Measurements from ENCODE around the gene ATP5MC2. TPM values are rescaled to one million over a fixed set of nuclear protein-coding genes. Genes with fewer than 3 reads are reported as not detected.
A peak's percentile ranks its signal among the peaks of the same experiment; 100 is the strongest.
"Not testable (repeated sequence)": the region's sequence is repeated elsewhere in the genome, so short reads cannot be mapped to it uniquely, and the experiment has no call there.

The ATP5MC2 gene
- total RNA-seq, result 100 to 1,000 TPM; 132 to 168 TPM
- long read RNA-seq, donor 1, transcript ATP5MC2-202 (5 exons, 878 nt), result major isoform, 25 of 27 reads
- long read RNA-seq, donor 1, partial matches to known transcripts, result 0 of 27 reads
- long read RNA-seq, donor 1, other reads (novel, unspliced or antisense), result 0 of 27 reads
- long read RNA-seq, donor 2, transcript ATP5MC2-202 (5 exons, 878 nt), result major isoform, 29 of 35 reads
- long read RNA-seq, donor 2, partial matches to known transcripts, result 0 of 35 reads
- long read RNA-seq, donor 2, other reads (novel, unspliced or antisense), result 0 of 35 reads

- DNase-seq (ENCODE audit: low spot score), result peak; percentile 99
Observed at GRCh38 chr12:53675701-53676607, at the start of gene ATP5MC2. Gene ATP5MC2 (minus strand): TSS chr12:53676083. CDS start chr12:53672614, 3,469 bp downstream.

GRCh38 chr12:53722450-53723041 is 46.7 kb upstream of the ATP5MC2 start:
- DNase-seq (ENCODE audit: low spot score), result no peak
- intact Hi-C loops (cut with DNase I), result no loop called here

More at GRCh38 chr12:53675701-53676607, at the start of gene ATP5MC2:
- intact Hi-C loops (cut with DNase I), result loop anchor here in 1 of 2 donors (5.0 kb wide), 1 partner anchor 134 kb away; no protein-coding TSS in a partner anchor

- DNase-seq (ENCODE audit: low spot score), result no peak
Observed at GRCh38 chr12:53720946-53721345, 45.1 kb upstream of the ATP5MC2 start.

GRCh38 chr12:53719649-53720048 is 43.8 kb upstream of the ATP5MC2 start:
- no peak for DNase-seq (ENCODE audit: low spot score)
- intact Hi-C loops (cut with DNase I), result no loop called here

More at GRCh38 chr12:53720946-53721345, 45.1 kb upstream of the ATP5MC2 start:
- intact Hi-C loops (cut with DNase I), result no loop called here

- DNase-seq (ENCODE audit: low spot score); intact Hi-C loops (cut with DNase I): not testable (repeated sequence)
Observed at GRCh38 chr12:53718567-53718966, 42.7 kb upstream of the ATP5MC2 start.

GRCh38 chr12:53717319-53717718 is 41.4 kb upstream of the ATP5MC2 start:
- no peak for DNase-seq (ENCODE audit: low spot score)
- intact Hi-C loops (cut with DNase I), result no loop called here

- intact Hi-C loops (cut with DNase I), result no loop called here
- peak; percentile 58 for DNase-seq (ENCODE audit: low spot score)
Observed at GRCh38 chr12:53714004-53714403, 38.1 kb upstream of the ATP5MC2 start.

GRCh38 chr12:53713516-53713915 is 37.6 kb upstream of the ATP5MC2 start:
- peak; percentile 44 for DNase-seq (ENCODE audit: low spot score)
- intact Hi-C loops (cut with DNase I), result no loop called here

GRCh38 chr12:53712059-53712643 is 36.3 kb upstream of the ATP5MC2 start:
- peak; percentile 42 for DNase-seq (ENCODE audit: low spot score)
- intact Hi-C loops (cut with DNase I), result no loop called here

- peak; percentile 8 for DNase-seq (ENCODE audit: low spot score)
- intact Hi-C loops (cut with DNase I), result no loop called here
Observed at GRCh38 chr12:53710091-53710490, 34.2 kb upstream of the ATP5MC2 start.

GRCh38 chr12:53709671-53710070 is 33.8 kb upstream of the ATP5MC2 start:
- intact Hi-C loops (cut with DNase I), result no loop called here
- DNase-seq (ENCODE audit: low spot score), result peak; percentile 64

GRCh38 chr12:53706080-53706479 is 30.2 kb upstream of the ATP5MC2 start:
- no peak for DNase-seq (ENCODE audit: low spot score)
- intact Hi-C loops (cut with DNase I), result no loop called here

- no peak for DNase-seq (ENCODE audit: low spot score)
- intact Hi-C loops (cut with DNase I), result loop anchor here (2.0 kb wide), 2 partner anchors 41 to 43 kb away; no protein-coding TSS in a partner anchor
Observed at GRCh38 chr12:53703756-53704155, 27.9 kb upstream of the ATP5MC2 start.

- intact Hi-C loops (cut with DNase I), result loop anchor here (2.0 kb wide), 2 partner anchors 43 to 45 kb away; no protein-coding TSS in a partner anchor
- DNase-seq (ENCODE audit: low spot score), result peak; percentile 94
Observed at GRCh38 chr12:53701518-53702264, 25.8 kb upstream of the ATP5MC2 start.

GRCh38 chr12:53700567-53700966 is 24.7 kb upstream of the ATP5MC2 start:
- intact Hi-C loops (cut with DNase I), result no loop called here
- no peak for DNase-seq (ENCODE audit: low spot score)

- no peak for DNase-seq (ENCODE audit: low spot score)
- intact Hi-C loops (cut with DNase I), result no loop called here
Observed at GRCh38 chr12:53699678-53700025, 23.8 kb upstream of the ATP5MC2 start.

- intact Hi-C loops (cut with DNase I), result no loop called here
- no peak for DNase-seq (ENCODE audit: low spot score)
Observed at GRCh38 chr12:53698948-53699677, 23.2 kb upstream of the ATP5MC2 start.

GRCh38 chr12:53696655-53697331 is 20.9 kb upstream of the ATP5MC2 start:
- intact Hi-C loops (cut with DNase I), result no loop called here
- DNase-seq (ENCODE audit: low spot score), result no peak
